Sciatic nerve (tissue), 2 donors: ENCODE results near the gene REC8. TPM values are rescaled to one million over a fixed set of nuclear protein-coding genes. Genes with fewer than 3 reads are reported as not detected.

ENCODE experiments used
- ATAC-seq: fragments of 200-7000 bp; cut with Tn5 transposase; one replicate; pipeline ENCODE4 v1.9.1; 2020; ENCODE audit warnings: mild to moderate bottlenecking, moderate library complexity
- DNase-seq: peaks from one replicate; pipeline ENCODE4 v3.0.0-alpha.2; 2020; ENCODE audit warnings: low spot score
- intact Hi-C: fragments of 100-400 bp; cut with DNase I; formaldehyde crosslinking; loops from one replicate; pipeline ENCODE4 v1.14.2; 2022
- total RNA-seq: library from RNA; stranded (reverse); fragmentation: NEBNext Ultra II Directional; extraction: Animal tissue kit (Norgen Biotek cat#: 25700); gene quantifications from one replicate; pipeline ENCODE4 v1.2.1, GENCODE V29; 2021
- donor health status: DM: no; HTN: no; CAD: no.
- donor health status: DM: no; HTN: no; CAD: no.

REC8 gene, protein sequence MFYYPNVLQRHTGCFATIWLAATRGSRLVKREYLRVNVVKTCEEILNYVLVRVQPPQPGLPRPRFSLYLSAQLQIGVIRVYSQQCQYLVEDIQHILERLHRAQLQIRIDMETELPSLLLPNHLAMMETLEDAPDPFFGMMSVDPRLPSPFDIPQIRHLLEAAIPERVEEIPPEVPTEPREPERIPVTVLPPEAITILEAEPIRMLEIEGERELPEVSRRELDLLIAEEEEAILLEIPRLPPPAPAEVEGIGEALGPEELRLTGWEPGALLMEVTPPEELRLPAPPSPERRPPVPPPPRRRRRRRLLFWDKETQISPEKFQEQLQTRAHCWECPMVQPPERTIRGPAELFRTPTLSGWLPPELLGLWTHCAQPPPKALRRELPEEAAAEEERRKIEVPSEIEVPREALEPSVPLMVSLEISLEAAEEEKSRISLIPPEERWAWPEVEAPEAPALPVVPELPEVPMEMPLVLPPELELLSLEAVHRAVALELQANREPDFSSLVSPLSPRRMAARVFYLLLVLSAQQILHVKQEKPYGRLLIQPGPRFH
- 20.9 TPM for total RNA-seq

DNA sequence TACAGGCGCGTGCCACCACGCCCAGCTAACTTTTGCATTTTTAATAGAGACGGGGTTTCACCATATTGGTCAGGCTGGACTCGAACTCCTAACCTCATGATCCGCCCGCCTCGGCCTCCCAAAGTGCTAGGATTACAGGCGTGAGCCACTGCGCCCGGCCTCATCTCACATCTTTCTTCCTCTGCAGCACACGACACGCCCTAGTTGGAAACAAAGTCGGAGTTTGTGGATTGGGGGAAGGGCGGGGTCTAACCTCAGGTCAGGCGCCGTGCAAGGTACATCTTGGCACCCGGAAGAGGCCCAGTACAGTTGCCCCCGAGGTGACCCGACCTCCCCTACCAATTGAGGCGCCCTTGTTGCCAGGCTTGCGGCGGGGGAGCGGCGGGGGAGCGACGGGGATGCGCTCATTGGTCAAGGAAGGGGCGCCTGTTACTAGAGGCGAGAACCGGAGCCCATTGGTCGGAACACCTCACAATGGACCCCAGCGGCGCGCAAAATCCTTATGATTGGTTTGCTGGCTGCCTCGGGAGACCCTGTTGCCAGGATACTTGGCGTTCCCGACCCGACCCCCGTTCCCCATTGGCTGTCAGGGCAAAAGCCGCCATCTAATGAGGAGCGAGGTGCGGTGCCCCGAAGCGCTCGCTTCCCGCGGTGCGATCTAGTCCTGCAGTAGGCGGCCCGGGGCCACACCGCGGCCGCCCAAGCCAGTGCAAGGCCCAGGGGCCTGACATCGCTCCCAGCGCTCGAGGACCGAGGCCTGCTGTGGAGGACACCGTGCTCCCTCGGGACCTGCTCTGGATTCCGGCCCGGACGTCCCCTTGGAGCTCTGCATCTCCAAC lies at the start of gene REC8:
Gene REC8, plus strand, starts transcription at position 659 of the 839 bp plus-strand sequence. CDS start 473 bp downstream, outside the sequence.
- ATAC-seq (peak; percentile 95), DNase-seq (peak; percentile 89)
- intact Hi-C loops: no loop called here

DNA sequence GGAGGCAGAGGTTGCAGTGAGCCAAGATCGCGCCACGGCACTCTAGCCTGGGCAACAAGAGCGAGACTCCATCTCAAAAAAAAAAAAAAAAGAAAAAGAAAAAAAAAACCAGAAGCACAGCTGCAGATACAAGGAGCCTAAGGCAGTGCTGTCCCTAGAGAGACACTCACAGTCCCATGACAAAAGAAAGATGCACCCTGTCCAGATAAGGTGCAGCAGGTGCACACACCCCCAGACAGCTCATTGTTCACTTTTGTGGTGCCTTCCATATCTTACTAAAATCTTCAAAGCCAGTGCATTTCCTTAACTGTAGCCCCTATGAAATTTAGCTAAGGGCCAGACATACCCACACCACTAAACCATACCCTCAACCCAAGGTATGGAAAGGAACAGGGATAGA lies 49.5 kb upstream of the REC8 start:
- intact Hi-C loops: no loop called here
- ATAC-seq (no peak), DNase-seq (no peak)

DNA sequence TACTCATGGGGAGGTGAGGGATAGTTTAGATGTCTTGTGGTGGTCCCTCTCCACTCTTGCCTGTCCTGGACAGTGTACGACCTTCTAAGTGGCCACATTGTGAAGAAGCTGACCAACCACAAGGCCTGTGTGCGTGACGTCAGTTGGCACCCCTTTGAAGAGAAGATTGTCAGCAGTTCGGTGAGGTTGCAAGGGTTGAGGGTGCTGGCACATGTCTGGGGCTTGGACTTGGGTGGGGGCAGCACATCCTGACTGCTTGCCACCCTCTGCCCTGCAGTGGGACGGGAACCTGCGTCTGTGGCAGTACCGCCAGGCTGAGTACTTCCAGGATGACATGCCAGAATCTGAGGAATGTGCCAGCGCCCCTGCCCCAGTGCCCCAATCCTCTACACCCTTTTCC lies 49.0 kb upstream of the REC8 start:
- no peak for DNase-seq
- intact Hi-C loops: no loop called here
- ATAC-seq: no peak

DNA sequence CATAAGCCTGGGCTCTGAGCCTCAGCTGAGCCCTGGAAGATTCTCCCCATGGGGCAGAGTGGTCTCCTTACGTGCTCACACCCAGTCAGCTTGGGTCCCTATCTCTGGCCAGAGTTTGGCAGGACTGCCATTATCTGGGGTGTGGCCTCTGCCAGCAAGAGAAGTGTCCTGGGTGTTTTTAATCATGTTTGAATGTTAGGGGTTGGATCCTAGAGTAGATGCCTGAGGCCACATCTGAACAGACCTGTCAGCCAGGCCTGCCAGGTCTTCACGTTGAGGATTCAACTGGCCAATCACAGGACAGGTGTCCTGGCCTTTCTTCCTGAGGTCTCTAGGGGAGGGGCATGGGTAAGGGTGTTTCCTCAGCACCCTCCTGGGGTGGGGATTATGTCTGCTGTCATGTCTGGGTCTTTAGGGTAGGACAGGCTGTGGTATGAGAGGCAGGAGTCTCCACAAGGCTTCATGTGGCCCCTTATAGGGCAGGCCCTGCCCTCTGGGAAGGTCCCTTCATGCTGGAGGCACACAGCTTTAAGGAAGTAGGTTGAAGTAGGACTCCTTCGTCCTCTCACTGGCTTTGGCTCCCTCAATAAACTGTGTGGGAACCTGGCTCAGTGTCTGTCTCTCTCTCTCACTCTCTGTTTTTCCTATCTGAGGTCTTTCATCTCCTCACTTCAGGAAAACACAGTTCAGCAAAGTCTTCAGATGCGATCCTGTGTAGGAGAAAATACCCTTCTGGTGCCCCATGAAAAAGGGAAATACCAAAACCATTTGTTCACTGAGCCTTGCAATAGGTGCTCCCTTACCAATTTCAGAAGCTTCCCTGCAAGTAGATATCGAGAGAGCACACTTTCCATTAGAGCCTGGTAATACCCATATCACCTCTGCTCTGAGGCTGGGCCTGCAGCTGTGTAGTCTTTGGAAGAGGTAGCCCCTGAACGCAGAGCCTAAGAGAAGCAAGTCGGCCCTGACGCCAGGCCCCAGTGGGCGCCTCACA lies 48.2 kb upstream of the REC8 start:
- intact Hi-C loops: no loop called here
- DNase-seq (no peak), ATAC-seq (no peak)

DNA sequence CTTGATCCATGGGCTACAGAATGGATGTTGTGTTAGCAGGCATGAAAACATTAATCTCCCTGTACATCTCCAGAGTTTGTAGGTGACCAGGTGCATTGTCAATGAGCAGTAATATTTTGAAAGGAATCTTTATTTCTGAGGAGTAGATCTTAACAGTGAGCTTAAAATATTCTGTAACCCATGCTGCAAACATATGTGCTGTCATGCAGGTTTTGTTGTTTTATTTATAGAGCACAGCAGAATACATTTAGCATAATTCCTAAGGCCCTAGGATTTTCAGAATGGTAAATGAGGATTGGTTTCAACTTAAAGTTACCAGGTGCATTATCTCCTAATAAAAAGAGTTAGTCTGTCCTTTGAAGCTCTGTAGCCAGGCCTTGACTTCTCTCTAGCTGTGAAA lies 44.9 kb upstream of the REC8 start:
- ATAC-seq (no peak), DNase-seq (no peak)
- intact Hi-C loops: no loop called here

DNA sequence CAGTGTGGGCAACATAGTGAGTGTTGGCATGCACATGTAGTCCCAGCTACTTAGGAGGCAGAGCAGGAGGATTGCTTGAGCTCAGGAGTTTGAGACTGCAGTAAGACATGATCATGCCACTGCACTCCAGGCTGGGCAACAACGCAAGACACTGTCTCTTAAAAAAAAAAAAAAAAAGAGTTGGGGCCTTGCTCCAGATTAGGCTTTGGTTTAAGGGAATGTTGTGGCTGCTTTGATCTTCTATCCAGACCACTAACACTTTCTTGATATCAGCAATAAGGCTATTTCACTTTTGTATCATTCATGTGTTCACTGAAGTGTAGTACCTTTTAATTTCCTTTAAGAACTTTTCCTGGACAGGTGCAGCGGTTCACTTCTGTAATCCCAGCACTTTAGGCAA lies 44.2 kb upstream of the REC8 start:
- no peak for ATAC-seq
- no peak for DNase-seq
- intact Hi-C loops: no loop called here

DNA sequence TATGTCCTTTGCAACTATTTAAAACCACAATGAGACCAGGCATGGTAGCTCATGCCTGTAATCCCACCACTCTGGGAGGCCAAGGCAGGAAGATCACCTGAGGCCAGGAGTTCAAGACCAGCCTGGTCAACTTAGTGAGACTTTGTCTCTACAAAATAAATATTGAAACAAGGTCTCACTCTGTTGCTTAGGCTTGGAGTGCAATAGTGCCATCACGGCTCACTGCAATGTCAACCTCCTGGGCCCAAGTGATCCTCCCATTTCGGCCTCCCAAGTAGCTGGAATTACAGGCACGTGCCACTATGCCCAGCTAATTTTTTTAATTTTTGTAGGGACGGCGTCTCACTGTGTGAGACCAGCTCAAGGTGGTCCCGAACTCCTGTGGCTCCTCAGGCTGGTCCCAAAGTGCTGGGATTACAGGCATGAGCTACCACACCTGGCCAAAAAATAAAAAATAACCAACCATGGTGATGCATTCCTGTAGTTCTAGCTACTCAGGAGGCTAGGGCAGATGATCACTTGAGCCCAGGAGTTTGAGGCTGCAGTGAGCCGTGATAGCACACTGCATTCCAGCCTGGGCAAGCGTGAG lies 42.4 kb upstream of the REC8 start:
- DNase-seq (no peak), ATAC-seq (no peak)
- intact Hi-C loops: no loop called here

DNA sequence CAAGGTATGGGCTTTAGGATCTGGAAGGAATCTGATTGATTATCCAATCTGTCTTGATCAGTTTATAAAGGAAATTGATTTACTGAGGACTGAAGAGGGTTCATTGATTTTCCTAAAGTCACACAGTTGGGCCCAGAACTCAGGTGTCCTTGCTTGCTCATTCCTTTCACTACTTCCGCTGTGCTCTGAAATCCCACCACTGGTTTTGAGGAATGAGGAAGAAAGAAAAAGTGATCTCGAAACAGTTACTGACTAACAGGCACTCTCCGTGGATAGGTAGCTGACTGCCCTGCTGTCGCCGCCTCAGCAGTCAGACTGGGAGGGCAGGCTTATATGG lies 41.5 kb upstream of the REC8 start, which contains the start of gene FITM1:
Gene FITM1, plus strand, starts transcription at position 280 of the 337 bp plus-strand sequence. CDS start 905 bp downstream, outside the sequence.
- intact Hi-C loops: no loop called here
- ATAC-seq (no peak), DNase-seq (no peak)

DNA sequence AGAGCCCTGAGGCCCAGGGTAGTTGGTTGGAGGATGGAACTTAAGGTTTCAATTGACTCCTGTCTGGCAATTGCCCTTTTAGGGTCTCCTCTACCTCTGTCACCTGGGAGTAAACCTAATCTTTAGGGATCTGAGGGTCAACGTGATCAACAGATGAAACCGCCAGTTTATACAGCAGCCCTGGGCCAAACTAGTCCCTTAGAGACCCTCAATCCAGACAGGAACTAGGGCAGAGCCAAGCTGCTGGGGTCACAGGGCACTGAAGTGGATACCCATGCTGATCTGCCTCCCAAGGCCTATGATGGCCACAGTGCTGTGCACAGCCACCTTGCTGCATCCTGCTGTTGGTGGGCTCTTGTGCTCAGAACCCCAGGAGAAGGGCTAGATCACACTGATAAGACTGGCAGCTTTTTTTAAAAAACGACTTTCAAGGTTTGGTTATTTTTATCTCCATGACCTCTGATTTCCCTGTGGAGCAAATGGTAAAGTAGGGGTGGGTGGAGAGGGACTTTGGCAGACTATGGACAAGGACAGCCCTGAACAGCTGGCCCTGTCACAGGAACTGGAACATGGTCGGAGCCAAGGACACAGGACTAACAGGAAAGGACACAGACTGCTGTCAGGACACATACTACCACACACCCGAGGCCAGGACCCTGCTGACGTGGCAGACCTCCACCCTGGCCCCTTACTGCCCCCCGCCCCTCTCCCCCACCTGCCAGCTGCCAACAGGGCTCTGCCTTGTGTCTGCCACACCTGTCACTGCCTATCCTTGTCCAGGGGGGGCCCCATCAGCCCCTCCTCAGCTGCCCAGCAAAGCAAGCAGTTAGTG lies 40.9 kb upstream of the REC8 start:
- no peak for ATAC-seq
- DNase-seq: no peak
- intact Hi-C loops: no loop called here

DNA sequence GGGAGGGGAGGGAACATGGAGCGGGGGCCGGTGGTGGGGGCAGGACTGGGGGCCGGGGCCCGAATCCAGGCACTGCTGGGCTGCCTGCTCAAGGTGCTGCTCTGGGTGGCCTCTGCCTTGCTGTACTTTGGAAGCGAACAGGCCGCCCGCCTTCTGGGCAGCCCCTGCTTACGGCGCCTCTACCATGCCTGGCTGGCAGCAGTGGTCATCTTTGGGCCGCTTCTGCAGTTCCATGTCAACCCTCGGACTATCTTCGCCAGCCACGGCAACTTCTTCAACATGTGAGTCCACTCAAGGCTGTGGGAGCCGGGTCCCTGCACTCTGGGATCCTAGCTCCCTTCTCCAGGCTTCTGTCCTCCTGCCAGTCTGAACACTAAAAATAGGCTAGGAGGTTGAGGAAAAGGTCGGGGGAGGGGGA lies 40.3 kb upstream of the REC8 start:
- intact Hi-C loops: no loop called here
- ATAC-seq: no peak
- no peak for DNase-seq

DNA sequence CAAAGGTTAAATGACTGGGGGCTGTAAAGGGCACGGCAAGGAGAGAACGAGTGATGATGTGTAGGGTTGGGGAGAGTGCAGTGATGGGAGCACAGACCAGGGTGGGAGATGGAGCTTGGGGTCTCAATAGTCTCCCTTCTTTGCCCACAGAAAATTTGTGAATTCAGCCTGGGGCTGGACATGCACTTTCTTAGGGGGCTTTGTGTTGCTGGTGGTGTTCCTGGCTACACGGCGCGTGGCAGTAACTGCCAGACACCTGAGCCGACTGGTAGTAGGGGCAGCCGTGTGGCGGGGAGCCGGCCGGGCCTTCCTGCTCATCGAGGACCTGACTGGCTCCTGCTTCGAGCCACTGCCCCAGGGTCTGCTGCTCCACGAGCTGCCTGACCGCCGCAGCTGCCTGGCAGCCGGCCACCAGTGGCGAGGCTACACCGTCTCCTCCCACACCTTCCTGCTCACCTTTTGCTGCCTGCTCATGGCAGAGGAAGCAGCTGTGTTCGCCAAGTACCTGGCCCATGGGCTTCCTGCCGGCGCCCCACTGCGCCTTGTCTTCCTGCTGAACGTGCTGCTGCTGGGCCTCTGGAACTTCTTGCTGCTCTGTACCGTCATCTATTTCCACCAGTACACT lies 39.7 kb upstream of the REC8 start:
- DNase-seq: no peak
- no peak for ATAC-seq
- intact Hi-C loops: no loop called here

DNA sequence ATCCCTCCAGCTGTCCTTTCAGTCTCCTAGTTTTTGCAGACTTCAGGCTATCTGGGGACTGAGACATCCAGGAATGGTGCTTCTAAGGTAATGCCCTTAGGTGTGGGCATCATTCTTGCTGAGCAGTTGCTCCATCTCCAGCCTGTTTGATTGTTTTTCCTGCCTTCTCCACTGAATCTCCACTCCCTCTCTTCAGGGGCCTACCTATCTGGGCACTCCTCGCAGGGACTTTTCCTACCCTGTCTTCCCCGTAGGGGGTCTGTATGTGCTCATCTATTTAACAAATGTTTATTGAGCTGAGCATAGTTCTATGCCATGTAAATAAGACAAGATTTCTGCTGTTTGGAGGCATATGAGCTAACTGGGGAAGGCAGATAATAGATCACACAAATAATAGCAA lies 38.9 kb upstream of the REC8 start:
- no peak for DNase-seq
- intact Hi-C loops: no loop called here
- ATAC-seq: no peak

DNA sequence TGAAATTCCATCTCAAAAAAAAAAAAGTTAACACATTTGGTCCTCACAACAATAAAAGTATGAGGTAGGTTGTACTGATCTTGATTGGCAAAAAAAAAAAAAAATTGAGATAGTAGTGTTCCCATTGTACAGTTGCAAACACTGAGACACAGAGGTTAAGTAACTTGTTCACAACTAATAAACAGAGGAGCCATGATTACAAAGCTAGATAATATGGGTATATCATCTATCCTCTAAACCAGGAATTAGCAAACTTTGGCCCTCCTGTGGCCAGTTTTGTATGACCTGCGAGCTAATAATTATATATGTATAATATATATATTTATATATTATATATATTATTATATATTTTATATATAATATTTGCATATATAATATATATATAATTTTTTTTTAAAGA lies 38.1 kb upstream of the REC8 start:
- intact Hi-C loops: no loop called here
- ATAC-seq (no peak), DNase-seq (no peak)

DNA sequence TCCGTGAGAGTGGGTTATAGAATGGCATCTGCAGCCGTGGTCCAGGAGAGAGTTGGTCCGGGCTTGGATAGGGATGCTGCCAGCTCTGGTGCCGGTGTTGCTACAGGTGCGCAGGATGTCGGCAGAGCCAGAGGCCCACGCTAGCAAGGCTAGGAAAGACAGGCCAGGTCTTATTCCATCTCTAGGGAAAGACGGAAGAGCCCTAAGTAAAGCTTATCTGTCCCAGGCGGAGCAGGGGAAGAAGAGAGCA lies 36.4 kb upstream of the REC8 start:
- DNase-seq: no peak
- ATAC-seq: peak; percentile 0
- intact Hi-C loops: no loop called here

DNA sequence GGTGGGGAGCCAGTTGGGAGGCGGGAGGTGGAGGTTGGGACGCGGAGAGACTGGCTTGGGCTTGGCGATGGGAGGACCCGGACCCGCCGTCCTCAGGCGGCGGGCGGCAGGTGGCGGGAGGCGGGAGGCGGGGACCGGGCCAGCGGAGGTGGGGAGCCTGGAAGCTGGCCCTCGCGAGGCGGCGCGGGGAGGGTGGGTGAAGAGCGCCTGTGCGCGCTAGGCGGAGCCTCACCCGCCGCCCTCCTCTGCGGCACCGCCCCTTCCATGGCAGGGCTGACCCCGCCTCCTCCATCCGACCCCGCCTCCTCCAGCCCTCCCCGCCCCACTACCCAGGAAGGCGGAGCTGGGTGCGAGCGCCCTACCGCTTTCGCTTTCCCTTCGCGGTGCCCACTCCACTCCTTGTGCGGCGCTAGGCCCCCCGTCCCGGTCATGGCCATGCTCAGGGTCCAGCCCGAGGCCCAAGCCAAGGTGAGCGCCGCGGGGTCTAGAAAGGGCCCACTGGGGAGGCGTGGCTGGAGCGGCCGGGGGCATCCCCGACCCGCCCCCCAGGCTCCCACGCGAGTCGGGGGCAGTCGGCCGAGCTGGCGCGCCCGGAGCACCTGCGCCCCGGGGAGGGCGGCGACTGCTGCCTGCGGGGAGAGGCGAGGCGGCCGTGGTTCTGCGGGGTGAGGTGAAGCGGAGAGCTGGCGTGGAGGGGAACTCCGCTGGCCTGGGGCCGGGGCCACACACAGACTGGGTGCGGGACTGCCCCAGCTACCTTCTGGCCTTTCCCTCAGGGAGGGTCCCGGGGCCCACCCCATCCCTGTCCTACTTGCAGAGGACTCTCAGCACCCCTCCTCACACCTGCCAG lies 35.8 kb upstream of the REC8 start, which contains the start of gene PSME1:
Gene PSME1, plus strand, starts transcription at position 361 of the 850 bp plus-strand sequence. Its CDS starts 69 bp downstream, at position 430.
- intact Hi-C loops: no loop called here
- peak; percentile 98 for ATAC-seq
- peak; percentile 96 for DNase-seq

DNA sequence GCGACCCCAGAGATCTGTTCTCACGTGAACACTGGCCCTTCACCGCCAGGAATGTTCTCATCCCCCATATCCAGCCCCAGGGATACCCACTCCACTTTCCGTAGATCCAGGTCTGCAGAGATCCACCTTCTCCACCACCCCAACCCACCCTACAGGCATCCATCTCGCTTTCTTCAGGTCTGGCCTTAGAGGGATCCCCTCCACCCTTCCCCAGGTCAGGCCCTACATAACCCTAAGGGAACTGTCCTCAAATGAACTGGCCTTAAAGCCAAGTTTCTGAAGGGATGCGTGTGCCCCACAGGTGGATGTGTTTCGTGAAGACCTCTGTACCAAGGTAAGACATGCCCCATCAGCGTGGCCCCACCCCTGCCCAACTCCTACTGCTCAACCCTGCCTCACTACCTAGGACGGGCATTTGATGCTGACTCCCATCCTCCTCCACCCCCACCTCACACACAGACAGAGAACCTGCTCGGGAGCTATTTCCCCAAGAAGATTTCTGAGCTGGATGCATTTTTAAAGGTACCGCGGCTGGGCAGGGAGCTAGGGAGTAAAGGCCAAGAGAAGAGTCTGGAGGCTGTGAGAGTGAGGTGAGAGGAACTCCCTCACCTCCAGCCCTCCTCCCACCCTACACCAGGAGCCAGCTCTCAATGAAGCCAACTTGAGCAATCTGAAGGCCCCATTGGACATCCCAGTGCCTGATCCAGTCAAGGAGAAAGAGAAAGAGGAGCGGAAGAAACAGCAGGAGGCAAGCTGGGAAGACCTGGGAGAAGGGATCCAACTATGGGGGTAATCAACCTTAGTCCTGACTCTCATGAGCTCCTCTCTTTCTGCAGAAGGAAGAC lies 35.0 kb upstream of the REC8 start:
- no peak for DNase-seq
- ATAC-seq: no peak
- intact Hi-C loops: no loop called here
